GM19463 (cell line): ENCODE data around the gene LRTM2.

Source experiments
- ATAC-seq: cut with Tn5 transposase; IDR thresholded peaks from one replicate; pipeline ENCODE4 v1.9.1; 2021; ENCODE audit warnings: mild to moderate bottlenecking, moderate library complexity; ENCODE audit not compliant: unreplicated experiment

LRTM2 gene

GRCh38 chr12:1829306-1829900, 9.0 kb downstream of the LRTM2 start:
- ATAC-seq: no peak

- ATAC-seq: no peak
Measured at GRCh38 chr12:1830401-1830845, 10.1 kb downstream of the LRTM2 start.

- no peak for ATAC-seq
Measured at GRCh38 chr12:1830981-1831963, 10.9 kb downstream of the LRTM2 start.

- no peak for ATAC-seq
Measured at GRCh38 chr12:1832801-1833595, 12.6 kb downstream of the LRTM2 start.

- no peak for ATAC-seq
Measured at GRCh38 chr12:1833596-1834028, 13.2 kb downstream of the LRTM2 start.

GRCh38 chr12:1834186-1834925, 14.0 kb downstream of the LRTM2 start:
- no peak for ATAC-seq

GRCh38 chr12:1835211-1836131, 15.1 kb downstream of the LRTM2 start:
- no peak for ATAC-seq

GRCh38 chr12:1836241-1836803, 16.0 kb downstream of the LRTM2 start:
- ATAC-seq: no peak

- ATAC-seq: no peak
Measured at GRCh38 chr12:1836854-1837421, 16.6 kb downstream of the LRTM2 start.

GRCh38 chr12:1837541-1838204, 17.3 kb downstream of the LRTM2 start:
- no peak for ATAC-seq

- no peak for ATAC-seq
Measured at GRCh38 chr12:1838205-1838993, 18.0 kb downstream of the LRTM2 start.

- ATAC-seq: no peak
Measured at GRCh38 chr12:1838994-1839365, 18.6 kb downstream of the LRTM2 start.

GRCh38 chr12:1839464-1839863, 19.1 kb downstream of the LRTM2 start:
- no peak for ATAC-seq

GRCh38 chr12:1839956-1840951, 19.9 kb downstream of the LRTM2 start:
- ATAC-seq: no peak

GRCh38 chr12:1840981-1841425, 20.6 kb downstream of the LRTM2 start:
- no peak for ATAC-seq

- ATAC-seq: no peak
Measured at GRCh38 chr12:1841586-1842182, 21.3 kb downstream of the LRTM2 start.
